Measurements from ENCODE around the gene RPS6KA5.
"Not testable (repeated sequence)": the region's sequence is repeated elsewhere in the genome, so short reads cannot be mapped to it uniquely, and the experiment has no call there.

RPS6KA5 gene

DNA sequence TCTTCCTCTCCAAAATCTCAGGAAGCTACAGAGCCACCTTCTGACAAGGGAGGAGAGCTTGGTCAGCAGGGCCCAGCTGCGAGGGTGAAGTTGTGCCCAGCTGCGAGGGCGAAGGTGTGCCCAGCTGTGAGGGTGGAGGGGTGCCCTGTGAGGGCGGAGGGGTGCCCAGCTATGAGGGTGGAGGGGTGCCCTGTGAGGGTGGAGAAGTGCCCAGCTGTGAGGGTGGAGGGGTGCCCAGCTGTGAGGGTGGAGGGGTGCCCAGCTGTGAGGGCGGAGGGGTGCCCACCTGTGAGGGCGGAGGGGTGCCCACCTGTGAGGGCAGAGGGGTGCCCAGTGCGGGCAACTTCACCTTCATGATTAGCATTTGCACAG is 223.8 kb downstream of the RPS6KA5 start:
- TF ChIP-seq, protein P1, sequence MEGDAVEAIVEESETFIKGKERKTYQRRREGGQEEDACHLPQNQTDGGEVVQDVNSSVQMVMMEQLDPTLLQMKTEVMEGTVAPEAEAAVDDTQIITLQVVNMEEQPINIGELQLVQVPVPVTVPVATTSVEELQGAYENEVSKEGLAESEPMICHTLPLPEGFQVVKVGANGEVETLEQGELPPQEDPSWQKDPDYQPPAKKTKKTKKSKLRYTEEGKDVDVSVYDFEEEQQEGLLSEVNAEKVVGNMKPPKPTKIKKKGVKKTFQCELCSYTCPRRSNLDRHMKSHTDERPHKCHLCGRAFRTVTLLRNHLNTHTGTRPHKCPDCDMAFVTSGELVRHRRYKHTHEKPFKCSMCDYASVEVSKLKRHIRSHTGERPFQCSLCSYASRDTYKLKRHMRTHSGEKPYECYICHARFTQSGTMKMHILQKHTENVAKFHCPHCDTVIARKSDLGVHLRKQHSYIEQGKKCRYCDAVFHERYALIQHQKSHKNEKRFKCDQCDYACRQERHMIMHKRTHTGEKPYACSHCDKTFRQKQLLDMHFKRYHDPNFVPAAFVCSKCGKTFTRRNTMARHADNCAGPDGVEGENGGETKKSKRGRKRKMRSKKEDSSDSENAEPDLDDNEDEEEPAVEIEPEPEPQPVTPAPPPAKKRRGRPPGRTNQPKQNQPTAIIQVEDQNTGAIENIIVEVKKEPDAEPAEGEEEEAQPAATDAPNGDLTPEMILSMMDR (IDR thresholded peaks at IDR 0.05; ENCODE audit: insufficient read depth, missing control alignments), result no peak
- DNase-seq (ENCODE audit: insufficient read length, low spot score) (no peak), FAIRE-seq (no peak)

DNA sequence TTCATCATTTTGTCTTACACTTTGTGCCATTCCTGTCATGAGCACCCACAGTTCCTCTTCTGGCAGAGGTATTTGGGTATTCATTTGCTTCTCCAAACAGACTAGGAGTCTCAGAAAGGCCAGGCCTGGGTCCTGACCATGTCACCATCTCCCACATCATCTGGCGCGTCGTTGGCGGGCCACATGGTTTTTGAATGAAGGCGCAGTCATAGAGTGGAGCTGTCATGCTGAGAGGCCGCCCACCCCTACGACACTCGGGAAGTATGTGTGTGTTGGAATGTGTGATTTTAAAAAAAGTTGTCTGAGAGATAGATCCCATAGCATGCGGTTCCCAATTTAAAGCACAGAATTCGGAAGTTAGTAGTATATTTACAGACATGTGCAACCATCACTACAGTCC is 228.6 kb downstream of the RPS6KA5 start:
- DNase-seq (ENCODE audit: insufficient read length, low spot score), result no peak
- TF ChIP-seq, protein P1 (IDR thresholded peaks at IDR 0.05; ENCODE audit: insufficient read depth, missing control alignments), result no peak
- FAIRE-seq, result no peak

DNA sequence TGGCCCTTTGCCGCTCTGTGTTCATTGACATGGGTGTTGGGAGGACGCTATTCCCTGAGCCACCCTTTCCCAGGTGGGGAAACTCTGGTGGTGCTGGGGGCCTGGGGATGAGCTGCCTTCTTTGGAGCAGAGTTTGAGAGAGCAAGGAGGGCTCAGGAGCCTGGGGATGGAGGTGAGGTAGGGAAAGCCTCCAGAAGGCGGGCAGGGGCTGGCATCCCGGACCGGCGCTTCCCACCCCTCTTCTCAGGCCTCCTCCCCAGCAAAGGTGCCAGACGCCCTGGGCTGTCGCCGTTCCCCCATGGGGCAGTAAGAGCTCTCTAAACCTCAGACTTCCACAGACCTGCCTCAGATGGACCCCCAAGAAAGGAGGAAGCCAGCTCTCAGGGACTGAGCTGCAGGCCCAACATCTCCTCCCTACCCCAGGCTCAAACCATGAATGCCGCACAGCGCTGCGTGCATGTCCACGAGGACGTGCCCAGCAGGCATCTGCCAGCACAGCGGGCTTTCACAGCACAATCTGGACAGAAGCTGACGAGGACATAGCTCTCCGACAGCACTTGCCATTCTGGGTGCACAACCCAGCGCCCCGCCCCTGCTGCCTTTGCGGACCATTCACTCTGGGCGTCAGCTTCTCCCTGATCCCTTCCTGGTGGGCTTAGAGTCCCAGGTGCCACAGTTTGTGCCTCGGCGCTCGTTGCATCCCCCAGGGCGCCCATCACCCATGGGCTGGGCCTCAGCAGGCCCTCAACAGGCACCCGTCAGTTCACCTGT is 229.3 kb downstream of the RPS6KA5 start:
- FAIRE-seq (no peak), DNase-seq (ENCODE audit: insufficient read length, low spot score) (no peak)
- TF ChIP-seq, protein P1 (IDR thresholded peaks at IDR 0.05; ENCODE audit: insufficient read depth, missing control alignments), result no peak

DNA sequence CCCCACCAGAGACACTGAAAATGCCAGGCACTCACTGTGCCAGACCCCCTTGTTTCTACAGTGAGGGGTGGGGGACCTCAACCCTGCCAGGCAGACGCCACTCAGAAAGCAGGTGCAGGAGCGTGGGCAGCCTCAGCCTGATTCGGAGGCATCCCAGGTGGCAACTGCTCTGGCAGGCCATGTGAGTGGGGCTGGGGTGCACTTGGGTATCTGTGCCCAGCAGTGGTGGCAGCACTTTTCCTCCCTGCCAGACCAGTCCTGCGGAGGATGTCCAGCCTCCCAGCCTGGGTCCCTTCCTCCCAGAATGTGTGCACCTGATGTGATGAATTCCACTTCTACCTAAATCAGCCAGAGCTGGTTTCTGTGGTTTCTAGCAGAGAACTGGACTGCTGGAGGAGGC is 230.8 kb downstream of the RPS6KA5 start:
- no peak for DNase-seq (ENCODE audit: insufficient read length, low spot score)
- TF ChIP-seq, protein P1 (IDR thresholded peaks at IDR 0.05; ENCODE audit: insufficient read depth, missing control alignments), result no peak
- no peak for FAIRE-seq

DNA sequence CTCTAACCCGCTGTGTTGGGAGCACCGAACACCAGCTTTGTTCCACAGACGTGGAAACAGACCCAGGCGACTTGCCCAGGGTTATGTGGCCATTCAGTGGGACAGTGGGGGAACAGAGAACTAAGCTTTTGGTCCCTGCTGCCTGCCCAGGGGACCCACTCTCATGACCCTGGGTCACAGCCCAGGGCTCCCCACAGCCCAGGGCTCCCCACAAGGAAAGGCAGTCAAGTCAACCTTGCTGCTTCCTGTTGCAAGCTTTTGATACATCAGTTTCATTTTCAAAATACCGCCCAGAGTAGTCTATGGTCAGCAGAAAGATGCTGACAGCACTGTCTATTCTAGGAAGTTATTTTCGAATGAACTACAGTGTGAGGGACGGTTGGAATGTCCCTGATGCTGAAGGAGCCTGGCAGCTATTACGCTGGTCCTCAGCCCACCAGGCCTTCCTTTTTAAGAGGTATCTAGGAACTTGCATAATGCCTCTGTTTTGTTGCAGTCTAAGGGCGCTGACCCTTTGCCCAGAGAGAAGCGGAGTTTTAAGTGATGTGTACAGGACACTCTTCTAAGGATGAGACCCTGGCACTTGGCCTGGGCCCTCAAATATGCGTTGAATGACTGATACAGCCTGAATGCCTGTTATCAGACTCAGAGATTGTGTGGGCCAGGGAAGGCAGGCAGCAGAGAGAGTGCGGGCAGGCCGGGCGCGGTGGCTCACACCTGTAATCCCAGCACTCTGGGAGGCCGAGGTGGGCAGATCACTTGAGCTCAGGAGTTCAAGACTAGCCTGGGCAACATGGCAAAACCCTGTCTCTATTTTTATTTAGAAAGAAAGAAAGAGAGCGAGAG is 231.6 kb downstream of the RPS6KA5 start:
- FAIRE-seq (no peak), DNase-seq (ENCODE audit: insufficient read length, low spot score) (no peak)
- TF ChIP-seq, protein P1 (IDR thresholded peaks at IDR 0.05; ENCODE audit: insufficient read depth, missing control alignments), result no peak

DNA sequence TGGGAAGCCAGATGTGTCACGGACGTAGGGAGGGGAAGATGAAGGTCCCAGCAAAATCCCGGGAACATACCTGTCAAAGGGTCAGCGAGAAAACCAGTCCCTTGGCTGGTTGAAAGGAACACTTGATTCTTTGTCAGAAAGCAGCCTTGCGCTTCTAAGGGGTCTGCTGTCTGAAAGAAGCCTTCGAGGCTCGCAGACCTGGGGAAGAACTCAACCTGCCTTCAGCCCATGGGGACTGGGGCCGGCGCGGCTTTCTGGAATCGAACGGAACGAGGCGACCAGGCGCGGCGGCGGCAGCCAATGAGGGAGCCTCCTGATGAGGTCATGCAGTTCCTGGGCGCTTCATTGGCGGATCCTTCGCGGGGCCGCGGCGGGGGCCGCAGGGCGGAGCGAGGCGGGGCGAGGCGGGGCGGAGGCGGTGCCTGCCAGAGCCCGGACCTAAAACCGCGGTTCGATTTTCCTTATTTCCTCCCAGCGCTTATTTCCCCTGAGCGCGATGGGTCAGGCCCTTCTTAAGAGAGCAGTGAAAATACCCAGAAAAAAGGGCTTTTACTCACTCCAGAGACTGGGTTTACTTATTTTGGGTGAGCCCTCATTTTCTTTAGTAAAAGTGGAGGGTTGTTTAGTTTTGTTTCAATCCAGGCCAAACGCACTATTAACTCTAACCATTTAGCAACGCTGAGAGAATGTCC is 232.4 kb downstream of the RPS6KA5 start:
- FAIRE-seq (no peak), DNase-seq (ENCODE audit: insufficient read length, low spot score) (peak; percentile 95)
- TF ChIP-seq, protein P1 (IDR thresholded peaks at IDR 0.05; ENCODE audit: insufficient read depth, missing control alignments), result no peak

DNA sequence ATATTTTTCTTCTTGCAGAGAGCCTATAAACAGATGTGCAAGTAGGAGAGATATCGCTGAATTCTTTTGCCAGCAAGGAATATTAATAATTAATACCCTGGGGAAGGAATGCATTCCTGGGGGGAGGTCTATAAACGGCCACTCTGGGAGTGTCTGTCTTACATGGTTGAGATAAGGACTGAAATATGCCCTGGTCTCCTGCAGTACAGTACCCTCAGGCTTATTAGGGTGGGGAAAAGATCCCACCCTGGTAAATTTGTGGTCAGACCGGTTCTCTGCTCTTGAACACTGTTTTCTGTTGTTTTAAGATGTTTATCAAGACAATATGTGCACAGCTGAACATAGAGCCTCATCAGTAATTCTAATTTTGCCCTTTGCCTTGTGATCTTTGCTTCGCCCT is 236.9 kb downstream of the RPS6KA5 start:
- DNase-seq (ENCODE audit: insufficient read length, low spot score); FAIRE-seq: not testable (repeated sequence)

All from D721Med (cell line).